ENCODE results near the gene PPP1R3E.
"Not testable (repeated sequence)": the region's sequence is repeated elsewhere in the genome, so short reads cannot be mapped to it uniquely, and the experiment has no call there.

Gene PPP1R3E

DNA sequence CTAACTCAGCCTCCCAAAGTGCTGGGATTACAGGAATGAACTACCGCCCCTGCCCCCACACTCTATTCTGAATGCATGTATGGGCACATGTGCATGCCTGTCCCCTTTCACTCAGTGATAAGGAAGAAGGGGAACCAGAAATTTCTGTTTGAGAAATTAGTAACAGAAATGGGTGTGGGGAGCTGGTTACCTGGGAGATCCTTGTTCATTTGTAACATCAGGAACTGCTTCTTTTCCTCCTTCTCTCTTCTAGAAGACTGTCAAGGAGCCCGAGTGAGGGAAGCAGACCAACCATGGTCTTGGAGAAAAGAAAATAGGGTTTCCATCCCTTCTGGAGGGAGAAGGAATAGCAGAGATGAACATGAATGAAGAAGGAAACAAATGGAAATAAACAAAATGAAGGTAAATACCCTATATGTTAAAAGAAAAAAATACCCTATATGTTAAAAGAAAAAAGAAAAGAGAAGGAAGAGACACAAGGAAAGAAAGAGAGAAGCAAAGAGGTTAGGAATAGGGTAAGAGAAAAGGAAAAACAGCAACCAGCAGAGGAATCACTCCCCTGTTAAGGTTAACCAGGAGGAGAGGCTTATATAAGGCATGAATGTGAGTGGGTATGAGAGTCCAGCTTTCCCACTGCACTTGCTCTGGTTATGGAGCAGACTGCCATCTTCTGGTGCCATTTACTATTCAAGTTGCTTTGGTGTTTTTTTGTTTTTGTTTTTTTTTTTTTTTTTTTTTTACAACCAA, 3.3 kb downstream of the PPP1R3E start:
- no peak for FAIRE-seq
- DNase-seq (ENCODE audit: insufficient read length, low spot score): peak; percentile 19

DNA sequence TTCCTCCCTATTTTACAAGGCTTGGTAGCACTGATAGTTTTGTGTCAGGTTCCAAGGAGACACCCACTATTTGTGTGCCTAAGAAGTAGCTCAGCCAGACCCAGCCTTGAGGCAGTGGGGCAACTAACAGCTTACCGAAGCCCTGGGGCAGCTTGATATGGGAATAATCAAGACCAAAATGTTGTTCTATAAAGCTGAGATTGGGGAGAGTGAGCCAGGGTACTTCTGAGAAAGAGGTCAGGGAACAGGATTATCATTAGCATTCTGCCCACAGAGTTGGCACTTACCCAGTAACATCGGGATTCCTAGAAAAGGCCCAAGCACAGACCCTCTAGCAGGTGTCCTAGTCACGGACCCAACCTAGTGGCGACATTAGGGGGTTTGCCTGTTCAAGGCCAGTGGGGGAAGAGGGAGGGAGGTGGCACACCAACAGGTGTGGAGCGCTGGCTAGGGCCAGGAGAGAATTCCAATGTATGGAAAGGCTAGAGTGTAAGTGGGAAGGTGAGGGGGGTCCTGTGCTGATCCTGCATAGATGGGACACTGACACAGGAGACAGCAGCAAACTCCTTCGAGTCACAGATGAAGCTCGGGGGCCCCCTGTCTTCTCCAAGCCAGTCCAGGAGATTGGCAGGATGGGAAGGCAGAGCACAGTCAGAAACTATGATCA, 4.9 kb downstream of the PPP1R3E start:
- no peak for DNase-seq (ENCODE audit: insufficient read length, low spot score)
- FAIRE-seq: no peak

- FAIRE-seq (no peak), DNase-seq (ENCODE audit: insufficient read length, low spot score) (no peak)
These were observed 5.6 kb downstream of the PPP1R3E start for GRCh38 chr14:23297096-23297495.

GRCh38 chr14:23296012-23296777, 6.5 kb downstream of the PPP1R3E start:
- FAIRE-seq: no peak
- DNase-seq (ENCODE audit: insufficient read length, low spot score): no peak

DNA sequence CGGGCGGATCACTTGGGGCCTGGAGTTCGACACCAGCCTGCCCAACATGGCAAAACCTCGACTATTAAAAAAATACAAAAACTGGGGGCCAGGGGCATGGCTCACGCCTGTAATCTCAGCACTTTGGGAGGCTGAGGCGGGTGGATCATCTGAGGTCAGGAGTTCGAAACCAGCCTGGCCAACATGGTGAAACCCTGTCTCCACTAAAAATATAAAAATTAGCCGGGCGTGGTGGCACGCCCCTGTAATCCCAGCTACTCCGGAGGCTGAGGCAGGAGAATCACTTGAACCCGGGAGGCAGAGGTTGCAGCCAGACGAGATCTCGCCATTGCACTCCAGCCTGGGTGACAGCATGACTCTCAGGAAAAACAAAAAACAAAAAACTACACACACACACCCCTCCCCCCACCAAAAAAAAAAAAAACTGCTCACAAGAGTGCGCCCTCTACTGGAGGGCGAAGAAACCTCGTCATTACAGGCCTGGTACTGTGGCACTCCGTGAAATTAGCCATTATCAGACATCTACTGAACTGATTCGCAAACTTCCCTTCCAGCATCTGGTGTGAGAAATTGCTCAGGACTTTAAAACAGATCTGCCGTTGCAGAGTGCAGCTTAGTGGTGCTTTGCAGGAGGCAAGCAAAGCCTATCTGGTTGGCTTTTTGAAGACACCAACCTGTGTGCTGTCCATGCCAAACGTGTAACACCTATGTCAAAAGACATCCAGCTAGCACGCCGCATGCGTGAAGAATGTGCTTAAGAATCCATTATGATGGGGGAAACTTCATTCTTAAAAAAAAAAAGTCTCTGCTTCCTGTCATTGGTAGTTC, 7.7 kb downstream of the PPP1R3E start:
- no peak for FAIRE-seq
- DNase-seq (ENCODE audit: insufficient read length, low spot score): no peak

GRCh38 chr14:23286902-23287479, 15.7 kb downstream of the PPP1R3E start:
- no peak for DNase-seq (ENCODE audit: insufficient read length, low spot score)
- no peak for FAIRE-seq

- FAIRE-seq: peak; percentile 78
These were observed 16.4 kb downstream of the PPP1R3E start, which contains the start of gene HOMEZ for GRCh38 chr14:23286020-23286901. TSS of gene HOMEZ (minus strand) at chr14:23286132. CDS start at chr14:23285952, 180 bp downstream.

GRCh38 chr14:23285530-23286019, 17.1 kb downstream of the PPP1R3E start:
- FAIRE-seq (no peak), DNase-seq (ENCODE audit: insufficient read length, low spot score) (no peak)

More at GRCh38 chr14:23286020-23286901, 16.4 kb downstream of the PPP1R3E start, which contains the start of gene HOMEZ:
- DNase-seq (ENCODE audit: insufficient read length, low spot score): peak; percentile 90

DNA sequence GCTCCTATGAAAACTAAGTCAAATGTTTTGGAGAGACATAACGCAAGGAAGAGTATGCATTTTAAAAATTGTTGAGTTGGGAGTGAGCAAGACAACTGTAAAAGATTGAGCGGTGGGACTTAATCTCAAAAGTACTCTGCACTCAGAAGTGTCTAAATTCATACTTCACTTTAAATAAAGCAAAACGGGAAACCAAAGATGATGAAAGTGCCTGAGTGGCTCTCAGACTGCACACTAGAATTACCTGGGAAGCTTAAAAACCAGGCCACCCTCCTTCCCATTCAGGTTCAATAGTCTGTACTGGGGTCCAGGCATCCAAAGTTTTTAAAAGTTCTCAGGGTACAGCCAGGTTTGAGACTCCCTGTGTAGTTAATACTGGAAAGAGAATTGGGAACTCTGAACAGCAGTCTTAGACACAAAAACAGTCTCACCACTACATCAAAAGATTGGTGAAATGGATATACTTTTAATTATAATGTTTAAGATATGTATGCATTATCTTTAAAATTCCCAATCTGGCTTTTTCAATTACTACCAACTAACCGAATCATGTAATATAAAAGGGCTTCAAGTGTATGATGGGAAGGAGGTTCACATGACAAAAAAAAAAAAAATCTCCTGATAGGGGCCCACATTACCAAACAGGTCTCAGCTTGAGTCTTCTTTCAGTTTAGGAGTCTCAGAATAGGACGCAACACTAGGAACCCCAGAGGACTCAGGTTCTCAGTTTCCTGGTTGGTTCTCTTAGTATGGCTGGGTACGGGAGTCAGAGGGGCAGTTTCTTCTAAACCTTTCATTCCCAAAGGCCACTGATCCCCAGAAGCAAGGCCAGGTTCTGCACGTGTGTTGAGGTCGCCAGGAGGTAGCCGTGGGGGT, 17.8 kb downstream of the PPP1R3E start:
- FAIRE-seq (no peak), DNase-seq (ENCODE audit: insufficient read length, low spot score) (no peak)

DNA sequence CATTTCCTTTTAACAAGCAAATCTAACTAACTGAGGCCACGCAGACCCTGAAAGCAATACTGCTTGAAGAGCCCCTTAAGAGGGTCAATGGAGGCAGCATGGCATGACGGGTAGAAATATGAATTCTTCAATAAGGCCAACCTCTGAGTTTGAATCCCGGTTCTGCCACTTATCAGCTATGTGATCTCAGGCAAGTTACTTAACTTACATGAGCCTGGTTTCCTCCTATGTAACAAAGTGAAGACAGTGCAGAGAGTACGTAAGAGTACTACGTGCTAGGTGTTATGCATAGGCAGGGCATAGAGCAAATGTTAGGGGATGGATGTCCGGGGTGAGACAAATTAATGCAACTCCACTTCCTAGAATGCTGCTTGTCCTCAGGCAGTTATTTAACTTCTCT, 21.4 kb downstream of the PPP1R3E start:
- FAIRE-seq (no peak), DNase-seq (ENCODE audit: insufficient read length, low spot score) (no peak)

DNA sequence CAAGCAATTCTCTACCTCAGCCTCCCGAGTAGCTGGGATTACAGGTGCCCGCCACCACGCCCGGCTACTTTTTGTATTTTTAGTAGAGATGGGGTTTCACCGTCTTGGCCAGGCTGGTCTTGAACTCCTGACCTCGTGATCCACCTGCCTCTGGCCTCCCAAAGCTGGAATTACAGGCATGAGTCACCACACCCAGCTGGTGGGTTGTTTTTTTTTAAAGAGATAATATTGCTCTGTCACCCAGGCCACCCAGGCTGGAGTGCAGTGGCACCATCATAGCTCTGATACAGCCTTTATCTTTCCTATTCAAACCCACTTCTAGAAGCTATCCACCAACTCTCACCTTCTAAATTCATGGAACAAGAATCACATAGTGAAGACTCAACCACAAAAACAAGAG, 24.7 kb downstream of the PPP1R3E start:
- not testable (repeated sequence) for FAIRE-seq; DNase-seq (ENCODE audit: insufficient read length, low spot score)

- no peak for DNase-seq (ENCODE audit: insufficient read length, low spot score)
- no peak for FAIRE-seq
These were observed 25.5 kb downstream of the PPP1R3E start for GRCh38 chr14:23277189-23277588.

GRCh38 chr14:23275412-23275811, 27.2 kb downstream of the PPP1R3E start:
- DNase-seq (ENCODE audit: insufficient read length, low spot score): no peak
- no peak for FAIRE-seq

DNA sequence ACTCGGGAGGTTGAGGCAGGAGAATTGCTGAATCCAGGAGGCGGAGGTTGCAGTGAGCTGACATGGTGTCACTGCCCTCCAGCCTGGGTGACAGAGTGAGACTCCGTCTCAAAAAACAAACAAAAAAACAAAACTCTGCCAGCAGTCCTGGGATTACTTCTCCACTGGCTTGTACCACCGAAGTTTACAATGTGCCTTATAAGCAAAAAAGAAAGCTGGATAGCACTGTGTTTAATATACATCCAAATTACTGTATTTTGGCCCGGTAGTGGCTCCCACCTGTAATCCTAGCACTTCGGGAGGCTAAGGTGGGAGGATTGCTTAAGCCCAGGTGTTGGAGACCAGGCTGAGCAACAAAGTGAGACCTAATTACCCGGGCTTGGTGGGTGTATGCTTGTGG, 33.5 kb downstream of the PPP1R3E start:
- DNase-seq (ENCODE audit: insufficient read length, low spot score) (no peak), FAIRE-seq (no peak)

DNA sequence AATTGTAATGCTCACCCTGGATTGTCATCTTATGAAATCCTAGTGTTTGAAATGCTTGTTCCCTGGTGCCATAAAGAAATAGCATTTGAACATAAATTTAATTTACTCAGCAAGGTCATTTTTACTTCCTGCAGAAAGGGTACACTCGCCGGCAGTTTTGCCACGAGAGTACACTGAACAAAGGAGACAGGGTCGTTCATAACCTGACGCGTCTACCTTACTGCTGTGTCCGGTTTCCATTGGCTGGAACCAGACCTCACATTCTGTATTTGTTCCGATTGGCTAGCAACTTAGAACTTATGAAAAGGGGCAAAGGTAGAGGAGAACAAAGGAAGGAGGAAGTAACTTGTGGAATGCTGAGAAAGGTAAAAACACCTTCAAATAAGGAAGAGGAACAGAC, 41.8 kb downstream of the PPP1R3E start:
- not testable (repeated sequence) for FAIRE-seq; DNase-seq (ENCODE audit: insufficient read length, low spot score)

- no peak for FAIRE-seq
These were observed 43.2 kb downstream of the PPP1R3E start for GRCh38 chr14:23259426-23259825.

DNA sequence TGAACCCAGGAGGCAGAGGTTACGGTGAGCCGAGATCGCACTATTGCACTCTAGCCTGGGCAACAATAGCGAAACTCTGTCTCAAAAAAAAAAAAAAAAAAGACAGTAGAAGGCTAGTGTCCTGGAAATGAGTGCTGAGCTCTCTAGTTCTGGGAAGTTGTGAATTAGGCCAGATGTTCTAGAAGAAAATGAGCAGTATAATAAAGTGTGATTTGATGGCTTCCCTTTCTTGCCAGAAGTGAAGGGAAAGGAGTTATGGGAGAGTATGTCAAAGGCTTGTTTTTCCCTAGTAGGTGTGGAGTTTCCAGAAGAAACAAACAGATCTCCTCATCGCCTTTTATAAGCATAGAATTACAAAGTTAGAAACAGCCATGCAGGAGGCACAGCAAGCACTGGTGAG, 44.4 kb downstream of the PPP1R3E start:
- DNase-seq (ENCODE audit: insufficient read length, low spot score) (no peak), FAIRE-seq (no peak)

More at GRCh38 chr14:23259426-23259825, 43.2 kb downstream of the PPP1R3E start:
- no peak for DNase-seq (ENCODE audit: insufficient read length, low spot score)

Data from HTR-8/SVneo (cell line).